Stimulated activated CD4-positive, alpha-beta T cell treated with anti-CD3 and anti-CD28 coated beads, Interleukin-1b, Interleukin-23, amount 100 ng/mL, for 24 hours (primary cell): ENCODE results near the gene TNFRSF12A.

Experiments used
- DNase-seq, 4 experiments: peaks; one replicate each; pipeline ENCODE4 v3.0.0-alpha.2; 2020; ENCODE audit warnings: low read depth in 4 of 4, low spot score in 1 of 4

Gene TNFRSF12A

GRCh38 chr16:3020247-3020603, at the start of gene TNFRSF12A:
TNFRSF12A (plus strand) TSS chr16:3020368; CDS start chr16:3020398, 30 bp downstream.
- DNase-seq, result peak in 2 of 4 experiments; percentile 45 to 65

- no peak for DNase-seq
Observed at GRCh38 chr16:2970563-2970962, 49.6 kb upstream of the TNFRSF12A start.

GRCh38 chr16:2971134-2971984, 48.8 kb upstream of the TNFRSF12A start:
- no peak for DNase-seq

- DNase-seq, result no peak
Observed at GRCh38 chr16:2971985-2972784, 48.0 kb upstream of the TNFRSF12A start.

- DNase-seq, result no peak
Observed at GRCh38 chr16:2973093-2973492, 47.1 kb upstream of the TNFRSF12A start.

- DNase-seq, result no peak
Observed at GRCh38 chr16:2973605-2974318, 46.4 kb upstream of the TNFRSF12A start.

GRCh38 chr16:2974319-2975056, 45.7 kb upstream of the TNFRSF12A start:
- DNase-seq, result no peak

- no peak for DNase-seq
Observed at GRCh38 chr16:2975161-2975795, 44.9 kb upstream of the TNFRSF12A start.

GRCh38 chr16:2976201-2976600, 44.0 kb upstream of the TNFRSF12A start:
- DNase-seq, result no peak

GRCh38 chr16:2976673-2977072, 43.5 kb upstream of the TNFRSF12A start:
- no peak for DNase-seq

GRCh38 chr16:2977440-2977839, 42.7 kb upstream of the TNFRSF12A start:
- no peak for DNase-seq

- no peak for DNase-seq
Observed at GRCh38 chr16:2979669-2980226, 40.4 kb upstream of the TNFRSF12A start.

GRCh38 chr16:2980227-2981176, 39.7 kb upstream of the TNFRSF12A start, which contains the start of gene PKMYT1:
PKMYT1 (minus strand) TSS chr16:2980446; CDS start chr16:2979657, 789 bp downstream.
- peak; percentile 88 to 94 (median 89) for DNase-seq

- DNase-seq, result no peak
Observed at GRCh38 chr16:2981177-2981898, 38.8 kb upstream of the TNFRSF12A start.

GRCh38 chr16:2981899-2982250, 38.3 kb upstream of the TNFRSF12A start:
- no peak for DNase-seq

- DNase-seq, result no peak
Observed at GRCh38 chr16:2982402-2982801, 37.8 kb upstream of the TNFRSF12A start.

GRCh38 chr16:2983706-2984136, 36.4 kb upstream of the TNFRSF12A start:
- DNase-seq, result peak; percentile 47 to 72 (median 53)

GRCh38 chr16:2985462-2985861, 34.7 kb upstream of the TNFRSF12A start:
- DNase-seq, result no peak
